ENCODE data around the gene RPS14. TPM values are rescaled to one million over a fixed set of nuclear protein-coding genes. Genes with fewer than 3 reads are reported as not detected.

Gene RPS14
- total RNA-seq, 1 experiment from 2014 or later: 1,789 TPM

DNA sequence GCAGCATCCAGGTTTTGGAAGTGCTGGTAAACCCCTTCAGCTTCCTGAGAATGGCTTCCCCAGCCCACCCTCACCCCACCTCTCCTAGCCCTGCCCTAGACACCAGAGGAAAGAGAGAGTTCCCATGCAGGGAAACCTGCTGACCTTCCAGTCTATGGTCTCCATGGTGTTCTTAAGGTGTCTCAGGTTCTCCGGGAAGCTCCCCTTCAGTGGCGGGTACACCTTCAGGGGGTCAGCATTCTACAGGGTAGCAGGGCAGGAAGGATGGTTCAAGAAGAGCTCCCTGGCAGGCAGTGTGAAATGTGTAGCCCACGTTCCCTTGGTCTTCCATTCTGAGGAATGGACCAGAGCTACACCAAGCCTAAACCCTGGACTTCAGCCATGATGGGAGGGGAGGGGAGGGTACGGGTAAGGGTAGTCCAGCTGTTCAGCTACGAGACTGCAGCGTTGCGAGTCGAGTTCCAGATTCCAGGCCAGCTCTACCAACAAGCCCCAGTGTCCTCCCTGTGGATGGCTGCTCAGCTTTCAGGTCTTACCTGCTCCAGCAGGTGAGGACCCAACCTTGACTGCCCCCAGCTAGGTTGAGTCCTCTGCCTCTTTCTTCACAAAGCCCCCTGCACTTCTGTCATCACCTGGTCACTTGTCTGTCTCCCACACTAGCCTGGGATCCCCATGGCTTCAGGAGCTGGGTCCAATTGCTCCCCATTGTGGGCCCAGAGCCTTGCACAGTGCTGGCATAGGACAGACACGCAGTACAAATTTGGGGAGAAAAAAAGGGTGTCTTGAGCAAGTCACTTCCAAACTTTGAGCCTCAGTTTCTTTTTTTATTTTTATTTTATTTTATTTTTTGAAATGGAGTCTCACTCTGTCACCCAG is 44.4 kb downstream of the RPS14 start:
- H3K27ac ChIP-seq (ENCODE audit: low read depth, low read length, poor library complexity, severe bottlenecking): no peak overlapping the region
- no peaks in the 10 kb centered on the region for H3K27me3 ChIP-seq (replicated peaks; ENCODE audit: insufficient read depth, low read depth, low read length, poor library complexity)
- no peak for TF ChIP-seq EZH2 (IDR thresholded peaks at IDR 0.05; ENCODE audit: borderline replicate concordance, low read depth, low read length, poor library complexity, severe bottlenecking)
- TF ChIP-seq, protein P1, sequence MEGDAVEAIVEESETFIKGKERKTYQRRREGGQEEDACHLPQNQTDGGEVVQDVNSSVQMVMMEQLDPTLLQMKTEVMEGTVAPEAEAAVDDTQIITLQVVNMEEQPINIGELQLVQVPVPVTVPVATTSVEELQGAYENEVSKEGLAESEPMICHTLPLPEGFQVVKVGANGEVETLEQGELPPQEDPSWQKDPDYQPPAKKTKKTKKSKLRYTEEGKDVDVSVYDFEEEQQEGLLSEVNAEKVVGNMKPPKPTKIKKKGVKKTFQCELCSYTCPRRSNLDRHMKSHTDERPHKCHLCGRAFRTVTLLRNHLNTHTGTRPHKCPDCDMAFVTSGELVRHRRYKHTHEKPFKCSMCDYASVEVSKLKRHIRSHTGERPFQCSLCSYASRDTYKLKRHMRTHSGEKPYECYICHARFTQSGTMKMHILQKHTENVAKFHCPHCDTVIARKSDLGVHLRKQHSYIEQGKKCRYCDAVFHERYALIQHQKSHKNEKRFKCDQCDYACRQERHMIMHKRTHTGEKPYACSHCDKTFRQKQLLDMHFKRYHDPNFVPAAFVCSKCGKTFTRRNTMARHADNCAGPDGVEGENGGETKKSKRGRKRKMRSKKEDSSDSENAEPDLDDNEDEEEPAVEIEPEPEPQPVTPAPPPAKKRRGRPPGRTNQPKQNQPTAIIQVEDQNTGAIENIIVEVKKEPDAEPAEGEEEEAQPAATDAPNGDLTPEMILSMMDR (conservative IDR thresholded peaks at IDR 0.05; ENCODE audit: low read depth, low read length): no peak
- no peak for DNase-seq (ENCODE audit: low spot score)
- peaks cover 4% of the 10 kb centered on the region for H3K4me1 ChIP-seq (ENCODE audit: insufficient read depth, low read length, poor library complexity, severe bottlenecking)
- BruUV-seq (replicated peaks): no TSS peak
- no peaks in the 10 kb centered on the region for H3K9me3 ChIP-seq (ENCODE audit: low read depth, low read length, poor library complexity, severe bottlenecking)
- intact Hi-C loops (cut with micrococcal nuclease; ENCODE audit: unreplicated experiment): no loop called here
- no peak overlapping the region for H3K4me3 ChIP-seq (ENCODE audit: low read depth, low read length, poor library complexity, severe bottlenecking)
- ChIA-PET POLR2A (ENCODE audit: low non-redundant PET) (interaction anchor here (0.5 to 0.6 kb wide), 2 partner anchors 9 to 186 kb away, joined by 4 read pairs; no protein-coding TSS in a partner anchor), CTCF (no interaction called here)
- H3K36me3 ChIP-seq (ENCODE audit: insufficient read depth, low read length, poor library complexity, severe bottlenecking): peaks cover 5% of the 10 kb centered on the region

DNA sequence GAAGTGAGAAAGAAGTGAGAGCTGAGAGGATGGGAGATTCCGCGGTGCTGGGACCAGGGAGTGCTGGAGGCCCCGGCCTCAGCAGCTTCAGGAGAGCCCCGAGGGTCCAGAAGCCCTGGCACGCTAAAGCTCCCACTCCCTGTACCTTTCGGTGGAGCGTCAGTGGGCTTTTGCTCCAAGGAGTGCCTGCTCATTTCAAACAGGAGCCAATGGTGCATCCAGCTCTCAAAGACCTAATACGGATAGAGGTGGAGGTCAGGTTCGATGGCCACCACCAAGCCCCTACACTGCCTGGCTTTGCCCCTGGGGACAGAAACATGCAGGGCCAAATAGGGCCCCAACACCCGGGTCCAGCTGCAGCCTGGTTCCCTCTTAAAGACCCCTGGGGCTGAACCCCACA is 45.0 kb downstream of the RPS14 start:
- TF ChIP-seq EZH2 (IDR thresholded peaks at IDR 0.05; ENCODE audit: borderline replicate concordance, low read depth, low read length, poor library complexity, severe bottlenecking): no peak
- TF ChIP-seq, protein P1 (conservative IDR thresholded peaks at IDR 0.05; ENCODE audit: low read depth, low read length): no peak
- no peak overlapping the region for H3K27ac ChIP-seq (ENCODE audit: low read depth, low read length, poor library complexity, severe bottlenecking)
- H3K9me3 ChIP-seq (ENCODE audit: low read depth, low read length, poor library complexity, severe bottlenecking): no peaks in the 10 kb centered on the region
- no peaks in the 10 kb centered on the region for H3K27me3 ChIP-seq (replicated peaks; ENCODE audit: insufficient read depth, low read depth, low read length, poor library complexity)
- POLR2A ChIA-PET (ENCODE audit: low non-redundant PET): interaction anchor here (0.5 kb wide), 1 partner anchor 185 kb away, joined by 4 read pairs; no protein-coding TSS in a partner anchor
- CTCF ChIA-PET: no interaction called here
- H3K36me3 ChIP-seq (ENCODE audit: insufficient read depth, low read length, poor library complexity, severe bottlenecking): peaks cover 12% of the 10 kb centered on the region
- intact Hi-C loops (cut with micrococcal nuclease; ENCODE audit: unreplicated experiment): no loop called here
- no peak for DNase-seq (ENCODE audit: low spot score)
- no TSS peak for BruUV-seq (replicated peaks)
- no peak overlapping the region for H3K4me3 ChIP-seq (ENCODE audit: low read depth, low read length, poor library complexity, severe bottlenecking)
- no peaks in the 10 kb centered on the region for H3K4me1 ChIP-seq (ENCODE audit: insufficient read depth, low read length, poor library complexity, severe bottlenecking)

DNA sequence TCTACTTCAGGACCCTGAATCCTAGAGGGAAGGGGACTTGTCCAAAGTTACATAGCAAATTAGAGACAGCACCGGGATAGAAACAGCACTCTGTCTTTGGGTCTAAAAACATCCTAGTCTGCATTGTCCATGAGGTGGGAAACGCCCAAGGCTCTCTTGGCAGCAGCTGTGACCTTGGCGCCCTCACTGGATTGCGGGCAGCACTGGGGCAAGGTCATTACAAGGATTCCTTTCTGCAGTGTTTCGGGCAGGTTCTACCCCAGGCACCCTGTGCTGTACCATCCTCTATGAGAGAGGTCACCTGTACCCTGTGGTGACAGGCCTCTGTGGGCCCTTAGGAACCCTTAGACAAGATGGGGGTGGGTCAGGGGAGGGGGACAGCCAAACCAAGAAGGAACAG is 45.4 kb downstream of the RPS14 start:
- no TSS peak for BruUV-seq (replicated peaks)
- intact Hi-C loops (cut with micrococcal nuclease; ENCODE audit: unreplicated experiment): no loop called here
- TF ChIP-seq, protein P1 (conservative IDR thresholded peaks at IDR 0.05; ENCODE audit: low read depth, low read length): no peak
- TF ChIP-seq EZH2 (IDR thresholded peaks at IDR 0.05; ENCODE audit: borderline replicate concordance, low read depth, low read length, poor library complexity, severe bottlenecking): no peak
- Histone ChIP-seq H3K9me3 (ENCODE audit: low read depth, low read length, poor library complexity, severe bottlenecking) (no peaks in the 10 kb centered on the region), H3K27ac (ENCODE audit: low read depth, low read length, poor library complexity, severe bottlenecking) (no peak overlapping the region), H3K4me1 (ENCODE audit: insufficient read depth, low read length, poor library complexity, severe bottlenecking) (no peaks in the 10 kb centered on the region), H3K27me3 (replicated peaks; ENCODE audit: insufficient read depth, low read depth, low read length, poor library complexity) (no peaks in the 10 kb centered on the region), H3K36me3 (ENCODE audit: insufficient read depth, low read length, poor library complexity, severe bottlenecking) (peaks cover 16% of the 10 kb centered on the region), H3K4me3 (ENCODE audit: low read depth, low read length, poor library complexity, severe bottlenecking) (no peak overlapping the region)
- POLR2A ChIA-PET (ENCODE audit: low non-redundant PET): no interaction called here
- no peak for DNase-seq (ENCODE audit: low spot score)
- CTCF ChIA-PET: no interaction called here
